Measurements from ENCODE around the gene ASTN2.

Gene ASTN2

DNA sequence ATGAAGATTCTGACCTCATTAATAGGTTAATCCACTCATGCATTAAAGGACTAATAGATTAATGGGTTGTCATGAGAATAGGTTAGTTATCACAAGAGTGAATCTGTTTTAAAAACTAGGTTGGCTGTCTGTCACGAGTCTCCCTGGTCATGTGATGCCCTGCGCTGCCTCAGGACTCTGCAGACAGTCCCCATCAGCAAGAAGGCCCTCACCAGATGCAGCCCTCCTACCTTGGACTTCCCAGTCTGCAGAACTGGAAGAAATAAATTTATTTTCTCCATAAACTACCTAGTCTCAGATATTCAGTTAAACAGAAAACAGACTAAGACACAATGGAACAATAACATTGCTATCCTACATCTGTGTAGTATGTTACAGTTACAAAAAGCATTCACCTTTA, 227.4 kb downstream of the ASTN2 start:
- DNase-seq (ENCODE audit: low read depth) = no peak
- TF ChIP-seq, protein P1, sequence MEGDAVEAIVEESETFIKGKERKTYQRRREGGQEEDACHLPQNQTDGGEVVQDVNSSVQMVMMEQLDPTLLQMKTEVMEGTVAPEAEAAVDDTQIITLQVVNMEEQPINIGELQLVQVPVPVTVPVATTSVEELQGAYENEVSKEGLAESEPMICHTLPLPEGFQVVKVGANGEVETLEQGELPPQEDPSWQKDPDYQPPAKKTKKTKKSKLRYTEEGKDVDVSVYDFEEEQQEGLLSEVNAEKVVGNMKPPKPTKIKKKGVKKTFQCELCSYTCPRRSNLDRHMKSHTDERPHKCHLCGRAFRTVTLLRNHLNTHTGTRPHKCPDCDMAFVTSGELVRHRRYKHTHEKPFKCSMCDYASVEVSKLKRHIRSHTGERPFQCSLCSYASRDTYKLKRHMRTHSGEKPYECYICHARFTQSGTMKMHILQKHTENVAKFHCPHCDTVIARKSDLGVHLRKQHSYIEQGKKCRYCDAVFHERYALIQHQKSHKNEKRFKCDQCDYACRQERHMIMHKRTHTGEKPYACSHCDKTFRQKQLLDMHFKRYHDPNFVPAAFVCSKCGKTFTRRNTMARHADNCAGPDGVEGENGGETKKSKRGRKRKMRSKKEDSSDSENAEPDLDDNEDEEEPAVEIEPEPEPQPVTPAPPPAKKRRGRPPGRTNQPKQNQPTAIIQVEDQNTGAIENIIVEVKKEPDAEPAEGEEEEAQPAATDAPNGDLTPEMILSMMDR (conservative IDR thresholded peaks at IDR 0.05; ENCODE audit: low read length) = no peak
- no peak overlapping the region for H3K4me3 ChIP-seq (ENCODE audit: low read length)

GRCh38 chr9:117184173-117184572, 230.7 kb downstream of the ASTN2 start:
- TF ChIP-seq, protein P1 (conservative IDR thresholded peaks at IDR 0.05; ENCODE audit: low read length) = no peak
- no peak overlapping the region for H3K4me3 ChIP-seq (ENCODE audit: low read length)
- DNase-seq (ENCODE audit: low read depth) = no peak

DNA sequence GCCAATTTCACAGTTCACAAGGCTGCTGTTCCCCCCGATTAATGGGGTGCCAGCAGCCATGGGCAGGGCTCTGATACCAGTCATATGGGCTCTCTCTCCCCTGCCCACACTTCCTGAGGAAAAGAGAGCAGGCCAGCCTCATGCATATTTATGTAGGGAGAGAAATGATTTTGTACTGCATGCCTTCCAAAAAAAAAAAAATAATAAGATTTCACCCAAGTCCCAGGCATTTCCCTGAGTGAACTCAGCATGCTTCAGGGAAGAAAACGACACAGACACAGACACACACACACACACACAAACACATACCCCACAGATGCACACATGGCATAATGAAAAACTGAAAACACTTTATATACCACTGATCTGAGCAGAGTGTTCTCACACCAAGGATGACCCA, 232.8 kb downstream of the ASTN2 start:
- DNase-seq (ENCODE audit: low read depth) = no peak
- H3K4me3 ChIP-seq (ENCODE audit: low read length) = no peak overlapping the region

GRCh38 chr9:117180896-117181445, 233.9 kb downstream of the ASTN2 start:
- no peak overlapping the region for H3K4me3 ChIP-seq (ENCODE audit: low read length)
- DNase-seq (ENCODE audit: low read depth) = no peak
- TF ChIP-seq, protein P1 (conservative IDR thresholded peaks at IDR 0.05; ENCODE audit: low read length) = no peak

More for the DNA sequence above, 232.8 kb downstream of the ASTN2 start:
- TF ChIP-seq, protein P1 (conservative IDR thresholded peaks at IDR 0.05; ENCODE audit: low read length) = no peak

GRCh38 chr9:117178596-117179375, 236.1 kb downstream of the ASTN2 start:
- TF ChIP-seq, protein P1 (conservative IDR thresholded peaks at IDR 0.05; ENCODE audit: low read length) = no peak
- no peak for DNase-seq (ENCODE audit: low read depth)
- no peak overlapping the region for H3K4me3 ChIP-seq (ENCODE audit: low read length)

GRCh38 chr9:117170567-117170966, 244.3 kb downstream of the ASTN2 start:
- H3K4me3 ChIP-seq (ENCODE audit: low read length) = no peak overlapping the region
- TF ChIP-seq, protein P1 (conservative IDR thresholded peaks at IDR 0.05; ENCODE audit: low read length) = no peak
- no peak for DNase-seq (ENCODE audit: low read depth)

DNA sequence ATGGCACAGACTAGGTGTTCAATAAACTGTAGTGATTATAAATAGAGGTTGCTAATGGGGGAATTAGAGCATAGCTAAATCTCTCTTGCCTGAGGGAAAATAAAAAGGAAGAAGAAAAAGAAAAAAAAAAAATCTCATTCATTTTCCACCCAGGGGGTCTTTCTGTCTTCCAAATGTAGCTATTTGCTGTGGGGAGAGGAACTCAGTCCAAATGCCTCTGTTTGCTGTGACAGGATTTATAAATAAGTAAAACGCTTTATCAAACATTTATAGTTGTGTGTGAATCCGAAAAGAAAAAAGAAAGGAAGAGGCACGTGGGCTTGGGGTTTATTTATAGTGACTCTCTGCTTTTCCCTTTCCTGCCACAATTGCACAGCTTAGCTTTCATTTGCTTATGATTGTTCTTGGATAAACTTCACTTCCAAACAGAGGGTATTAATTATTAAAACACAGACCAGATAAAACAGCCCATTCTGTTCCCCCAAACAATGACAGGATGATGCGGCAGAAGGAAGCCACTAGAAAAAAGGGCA, 245.7 kb downstream of the ASTN2 start:
- TF ChIP-seq, protein P1 (conservative IDR thresholded peaks at IDR 0.05; ENCODE audit: low read length) = no peak
- no peak for DNase-seq (ENCODE audit: low read depth)
- H3K4me3 ChIP-seq (ENCODE audit: low read length) = no peak overlapping the region

All from AG10803 (cell line).